ENCODE data around the gene KLK1. TPM values are rescaled to one million over a fixed set of nuclear protein-coding genes. Genes with fewer than 3 reads are reported as not detected.

KLK1 gene
- total and polyA plus RNA-seq, 2 donors (not counting 1 experiment from before 2014, with no cell fraction given): not detected

DNA sequence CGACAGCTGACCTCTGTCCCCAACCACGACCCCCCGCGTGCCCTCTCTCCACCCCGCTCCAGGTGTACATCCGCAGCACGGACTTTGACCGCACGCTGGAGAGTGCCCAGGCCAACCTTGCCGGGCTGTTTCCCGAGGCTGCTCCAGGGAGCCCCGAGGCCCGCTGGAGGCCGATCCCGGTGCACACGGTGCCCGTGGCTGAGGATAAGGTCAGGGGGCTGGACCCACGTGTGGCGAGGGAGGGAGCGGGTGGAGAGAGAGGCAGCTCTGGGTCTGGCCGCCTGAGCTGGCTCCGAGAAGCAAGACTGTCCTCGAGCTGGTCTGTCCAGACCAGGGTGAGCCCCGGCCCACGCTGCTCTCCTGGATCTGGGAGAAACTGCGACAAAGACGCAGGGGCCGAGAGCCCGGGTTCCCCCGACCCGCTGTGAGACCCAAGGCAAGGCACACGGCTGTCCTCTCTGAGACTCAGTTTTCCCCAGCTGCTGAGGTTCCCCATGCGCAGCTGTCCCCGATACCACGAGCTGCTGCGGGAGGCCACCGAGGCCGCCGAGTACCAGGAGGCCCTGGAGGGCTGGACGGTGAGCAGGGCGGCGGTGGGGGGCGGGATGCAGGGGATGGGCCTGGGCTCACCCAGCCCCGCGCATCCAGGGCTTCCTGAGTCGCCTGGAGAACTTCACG is 31.9 kb downstream of the KLK1 start:
- no peaks in the 10 kb centered on the region for H3K4me1 ChIP-seq (ENCODE audit: control insufficient read depth, extremely low read depth, insufficient read depth, low read length)
- H3K4me2 ChIP-seq (ENCODE audit: extremely low read depth, insufficient read depth, low read length): no peak overlapping the region
- H3K27ac ChIP-seq (ENCODE audit: insufficient read depth, low read length): no peak overlapping the region
- H3K36me3 ChIP-seq (ENCODE audit: control insufficient read depth, insufficient read depth, low read length): no peaks in the 10 kb centered on the region
- no peak overlapping the region for H3K4me3 ChIP-seq (replicated peaks in 1 of 4; ENCODE audit: control extremely low read depth in 1 of 4, insufficient read depth in 1 of 4, low read depth in 3 of 4, low read length in 4 of 4)
- TF ChIP-seq, protein P1, sequence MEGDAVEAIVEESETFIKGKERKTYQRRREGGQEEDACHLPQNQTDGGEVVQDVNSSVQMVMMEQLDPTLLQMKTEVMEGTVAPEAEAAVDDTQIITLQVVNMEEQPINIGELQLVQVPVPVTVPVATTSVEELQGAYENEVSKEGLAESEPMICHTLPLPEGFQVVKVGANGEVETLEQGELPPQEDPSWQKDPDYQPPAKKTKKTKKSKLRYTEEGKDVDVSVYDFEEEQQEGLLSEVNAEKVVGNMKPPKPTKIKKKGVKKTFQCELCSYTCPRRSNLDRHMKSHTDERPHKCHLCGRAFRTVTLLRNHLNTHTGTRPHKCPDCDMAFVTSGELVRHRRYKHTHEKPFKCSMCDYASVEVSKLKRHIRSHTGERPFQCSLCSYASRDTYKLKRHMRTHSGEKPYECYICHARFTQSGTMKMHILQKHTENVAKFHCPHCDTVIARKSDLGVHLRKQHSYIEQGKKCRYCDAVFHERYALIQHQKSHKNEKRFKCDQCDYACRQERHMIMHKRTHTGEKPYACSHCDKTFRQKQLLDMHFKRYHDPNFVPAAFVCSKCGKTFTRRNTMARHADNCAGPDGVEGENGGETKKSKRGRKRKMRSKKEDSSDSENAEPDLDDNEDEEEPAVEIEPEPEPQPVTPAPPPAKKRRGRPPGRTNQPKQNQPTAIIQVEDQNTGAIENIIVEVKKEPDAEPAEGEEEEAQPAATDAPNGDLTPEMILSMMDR (conservative IDR thresholded peaks at IDR 0.05 in 1 of 2, IDR thresholded peaks at IDR 0.05 in 1 of 2; ENCODE audit: low read depth in 1 of 2, low read length in 2 of 2): no peak
- no peak for TF ChIP-seq EZH2 (IDR thresholded peaks at IDR 0.05; ENCODE audit: low read length, missing control alignments)
- no peak overlapping the region for H3K9ac ChIP-seq (ENCODE audit: insufficient read depth, low read length)
- H3K27me3 ChIP-seq (ENCODE audit: control insufficient read depth, insufficient read depth, low read length): no peaks in the 10 kb centered on the region
- H3K79me2 ChIP-seq (ENCODE audit: control insufficient read depth, insufficient read depth, low read length): no peaks in the 10 kb centered on the region
- H4K20me1 ChIP-seq (ENCODE audit: control insufficient read depth, extremely low read depth, insufficient read depth, low read length): no peaks in the 10 kb centered on the region
- no peak overlapping the region for H2AFZ ChIP-seq (ENCODE audit: low read length)
- H3K9me3 ChIP-seq (ENCODE audit: control insufficient read depth, insufficient read depth, low read depth, low read length): no peaks in the 10 kb centered on the region
- no peak for DNase-seq (ENCODE audit: low read depth in 2 of 2)

- TF ChIP-seq, protein P1 (conservative IDR thresholded peaks at IDR 0.05 in 1 of 2, IDR thresholded peaks at IDR 0.05 in 1 of 2; ENCODE audit: low read depth in 1 of 2, low read length in 2 of 2): no peak
- no peak for TF ChIP-seq EZH2 (IDR thresholded peaks at IDR 0.05; ENCODE audit: low read length, missing control alignments)
- DNase-seq (ENCODE audit: low read depth in 2 of 2): peak in 1 of 2 donors; percentile 18
Observed at GRCh38 chr19:50790922-50791467, 32.6 kb downstream of the KLK1 start.

DNA sequence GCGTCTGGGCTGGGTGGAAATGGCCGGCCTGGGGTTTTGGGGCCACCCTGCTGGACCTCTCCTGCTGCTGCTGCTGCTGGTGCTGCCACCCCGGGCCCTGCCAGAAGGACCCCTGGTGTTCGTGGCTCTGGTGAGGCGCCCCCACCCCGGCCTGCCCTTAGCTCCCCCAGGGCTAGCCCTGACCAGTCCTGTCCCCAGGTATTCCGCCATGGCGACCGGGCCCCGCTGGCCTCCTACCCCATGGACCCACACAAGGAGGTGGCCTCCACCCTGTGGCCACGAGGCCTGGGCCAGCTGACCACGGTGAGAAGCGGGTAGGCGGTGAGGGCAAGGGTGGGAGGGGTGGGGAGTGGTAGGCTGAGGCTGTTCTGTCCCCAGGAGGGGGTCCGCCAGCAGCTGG is 33.2 kb downstream of the KLK1 start, which contains the start of gene ACP4:
TSS of gene ACP4 (plus strand) at position 20 of the 400 bp plus-strand sequence. CDS start at position 20, 0 bp downstream.
- Histone ChIP-seq H3K9ac (ENCODE audit: insufficient read depth, low read length) (no peak within 1 kb of the TSS), H3K4me3 (replicated peaks in 1 of 4; ENCODE audit: control extremely low read depth in 1 of 4, insufficient read depth in 1 of 4, low read depth in 3 of 4, low read length in 4 of 4) (no peak within 1 kb of the TSS), H3K27me3 (ENCODE audit: control insufficient read depth, insufficient read depth, low read length) (no peaks in the 10 kb centered on the region), H3K4me1 (ENCODE audit: control insufficient read depth, extremely low read depth, insufficient read depth, low read length) (no peaks in the 10 kb centered on the region), H3K36me3 (ENCODE audit: control insufficient read depth, insufficient read depth, low read length) (no peaks in the 10 kb centered on the region), H2AFZ (ENCODE audit: low read length) (no peak within 1 kb of the TSS), H4K20me1 (ENCODE audit: control insufficient read depth, extremely low read depth, insufficient read depth, low read length) (no peaks in the 10 kb centered on the region), H3K4me2 (ENCODE audit: extremely low read depth, insufficient read depth, low read length) (no peak within 1 kb of the TSS), H3K27ac (ENCODE audit: insufficient read depth, low read length) (no peak within 1 kb of the TSS), H3K79me2 (ENCODE audit: control insufficient read depth, insufficient read depth, low read length) (no peaks in the 10 kb centered on the region), H3K9me3 (ENCODE audit: control insufficient read depth, insufficient read depth, low read depth, low read length) (no peaks in the 10 kb centered on the region)
- DNase-seq (ENCODE audit: low read depth in 2 of 2): no peak
- no peak for TF ChIP-seq EZH2 (IDR thresholded peaks at IDR 0.05; ENCODE audit: low read length, missing control alignments)
- TF ChIP-seq, protein P1 (conservative IDR thresholded peaks at IDR 0.05 in 1 of 2, IDR thresholded peaks at IDR 0.05 in 1 of 2; ENCODE audit: low read depth in 1 of 2, low read length in 2 of 2): no peak

More at GRCh38 chr19:50790922-50791467, 32.6 kb downstream of the KLK1 start:
- no peaks in the 10 kb centered on the region for H3K79me2 ChIP-seq (ENCODE audit: control insufficient read depth, insufficient read depth, low read length)
- H3K36me3 ChIP-seq (ENCODE audit: control insufficient read depth, insufficient read depth, low read length): no peaks in the 10 kb centered on the region
- H3K4me2 ChIP-seq (ENCODE audit: extremely low read depth, insufficient read depth, low read length): no peak overlapping the region
- H3K4me1 ChIP-seq (ENCODE audit: control insufficient read depth, extremely low read depth, insufficient read depth, low read length): no peaks in the 10 kb centered on the region
- H3K9me3 ChIP-seq (ENCODE audit: control insufficient read depth, insufficient read depth, low read depth, low read length): no peaks in the 10 kb centered on the region
- H3K27me3 ChIP-seq (ENCODE audit: control insufficient read depth, insufficient read depth, low read length): no peaks in the 10 kb centered on the region
- no peak overlapping the region for H3K4me3 ChIP-seq (replicated peaks in 1 of 4; ENCODE audit: control extremely low read depth in 1 of 4, insufficient read depth in 1 of 4, low read depth in 3 of 4, low read length in 4 of 4)
- H3K9ac ChIP-seq (ENCODE audit: insufficient read depth, low read length): no peak overlapping the region
- H3K27ac ChIP-seq (ENCODE audit: insufficient read depth, low read length): no peak overlapping the region
- no peak overlapping the region for H2AFZ ChIP-seq (ENCODE audit: low read length)
- no peaks in the 10 kb centered on the region for H4K20me1 ChIP-seq (ENCODE audit: control insufficient read depth, extremely low read depth, insufficient read depth, low read length)
